ENCODE results near the gene IL1F10. TPM values are rescaled to one million over a fixed set of nuclear protein-coding genes. Genes with fewer than 3 reads are reported as not detected.
A peak's percentile ranks its signal among the peaks of the same experiment; 100 is the strongest.

The IL1F10 gene
- total RNA-seq, 2 donors from 2014 or later: not detected

DNA sequence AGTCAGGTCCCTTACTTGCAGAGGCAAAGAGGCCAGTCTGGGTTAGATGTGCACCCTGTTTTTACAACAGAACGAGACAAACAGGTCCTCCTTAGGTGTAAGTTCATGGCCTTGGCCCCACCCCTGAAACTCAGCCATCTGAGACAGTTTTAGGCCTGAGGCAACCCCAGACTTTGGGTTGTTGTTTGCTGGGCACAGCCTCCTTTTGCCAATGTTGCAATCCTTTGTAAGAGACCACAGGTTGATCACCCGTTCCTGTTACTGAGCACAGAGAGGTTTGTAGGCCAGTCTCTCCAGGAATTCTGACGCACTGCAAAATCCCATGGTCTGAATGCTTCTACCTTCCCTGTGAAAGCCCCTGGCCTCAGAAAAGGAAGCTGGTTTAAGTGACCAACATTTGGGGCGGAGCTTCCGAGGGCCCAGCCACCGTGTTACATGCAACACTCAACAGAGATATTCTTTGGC, 44.1 kb downstream of the IL1F10 start:
- H3K4me3 ChIP-seq: no peak overlapping the region
- H3K4me1 ChIP-seq (replicated peaks): no peaks in the 10 kb centered on the region
- 63% methylated on average over 6 of the region's 6 CpGs for WGBS
- intact Hi-C loops (cut with DNase I): no loop called here
- H3K27ac ChIP-seq: no peak overlapping the region
- TF ChIP-seq POLR2A (IDR thresholded peaks at IDR 0.05): no peak
- no peak for TF ChIP-seq POLR2AphosphoS5 (IDR thresholded peaks at IDR 0.05)
- no peak for TF ChIP-seq CTCF (IDR thresholded peaks at IDR 0.05)
- H3K27me3 ChIP-seq (replicated peaks; ENCODE audit: insufficient read depth): peaks cover 2% of the 10 kb centered on the region
- no peaks in the 10 kb centered on the region for H3K9me3 ChIP-seq
- no peak for DNase-seq (ENCODE audit: low spot score)
- no peaks in the 10 kb centered on the region for H3K36me3 ChIP-seq

DNA sequence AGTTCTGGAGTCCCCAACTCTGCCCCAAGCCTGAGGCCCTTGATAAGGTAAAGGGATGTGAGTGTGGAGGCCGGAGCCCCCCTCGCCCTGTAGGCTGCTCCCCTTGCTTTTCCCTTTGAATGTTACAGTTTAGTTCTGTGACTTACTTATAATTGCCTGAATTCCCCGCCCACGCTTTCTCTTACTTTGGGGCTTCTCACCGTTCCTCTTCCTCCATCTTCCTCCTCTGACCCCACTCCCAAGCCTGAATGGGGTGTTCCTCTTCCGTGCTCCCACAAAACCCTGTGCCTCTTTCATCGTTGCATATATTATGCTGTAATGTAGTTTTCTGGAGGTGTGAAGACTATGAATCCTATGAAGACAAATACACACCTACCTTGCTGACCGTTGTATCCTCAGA, 44.7 kb downstream of the IL1F10 start:
- H3K27ac ChIP-seq: no peak overlapping the region
- intact Hi-C loops (cut with DNase I): no loop called here

DNA sequence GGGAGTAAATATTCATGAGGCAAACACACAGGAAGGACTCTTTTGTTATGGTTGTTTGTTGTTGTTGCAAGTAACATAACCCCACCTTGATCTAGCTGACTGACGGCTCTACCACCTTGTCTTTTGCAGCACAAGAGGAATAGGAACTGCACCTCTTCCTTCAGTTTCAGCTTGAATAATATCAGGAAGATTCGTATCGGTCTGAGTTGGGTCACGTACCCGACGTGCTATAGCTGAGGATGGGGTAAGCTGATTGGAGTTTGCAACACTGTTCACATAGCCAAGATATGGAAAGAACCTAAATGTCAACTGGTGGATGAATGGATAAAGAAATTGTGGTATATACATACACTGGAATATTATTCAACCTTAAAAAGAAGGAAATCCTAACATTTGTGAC, 45.1 kb downstream of the IL1F10 start:
- no peak for TF ChIP-seq POLR2A (IDR thresholded peaks at IDR 0.05)
- no peak for TF ChIP-seq POLR2AphosphoS5 (IDR thresholded peaks at IDR 0.05)
- TF ChIP-seq CTCF (IDR thresholded peaks at IDR 0.05): no peak
- 79% methylated on average over 6 of the region's 6 CpGs for WGBS
- Histone ChIP-seq H3K4me1 (replicated peaks) (no peaks in the 10 kb centered on the region), H3K27ac (no peak overlapping the region), H3K4me3 (no peak overlapping the region), H3K27me3 (replicated peaks; ENCODE audit: insufficient read depth) (peaks cover 2% of the 10 kb centered on the region), H3K9me3 (no peaks in the 10 kb centered on the region), H3K36me3 (no peaks in the 10 kb centered on the region)
- no peak for DNase-seq (ENCODE audit: low spot score)
- intact Hi-C loops (cut with DNase I): no loop called here

More for the DNA sequence above, 44.7 kb downstream of the IL1F10 start:
- H3K4me3 ChIP-seq: no peak overlapping the region
- TF ChIP-seq CTCF (IDR thresholded peaks at IDR 0.05): no peak
- no peak for TF ChIP-seq POLR2AphosphoS5 (IDR thresholded peaks at IDR 0.05)
- TF ChIP-seq POLR2A (IDR thresholded peaks at IDR 0.05): no peak
- no peaks in the 10 kb centered on the region for H3K9me3 ChIP-seq
- WGBS: 85% methylated on average over 8 of the region's 8 CpGs
- no peak for DNase-seq (ENCODE audit: low spot score)
- H3K4me1 ChIP-seq (replicated peaks): no peaks in the 10 kb centered on the region
- H3K36me3 ChIP-seq: no peaks in the 10 kb centered on the region
- H3K27me3 ChIP-seq (replicated peaks; ENCODE audit: insufficient read depth): peaks cover 2% of the 10 kb centered on the region

GRCh38 chr2:113113807-113114206, 46.0 kb downstream of the IL1F10 start:
- no peaks in the 10 kb centered on the region for H3K27me3 ChIP-seq (replicated peaks; ENCODE audit: insufficient read depth)
- H3K36me3 ChIP-seq: no peaks in the 10 kb centered on the region
- DNase-seq (ENCODE audit: low spot score): peak; percentile 34
- peak; percentile 62 for TF ChIP-seq POLR2AphosphoS5 (IDR thresholded peaks at IDR 0.05)
- TF ChIP-seq POLR2A (IDR thresholded peaks at IDR 0.05): no peak
- TF ChIP-seq CTCF (IDR thresholded peaks at IDR 0.05): no peak
- peaks cover 2% of the 10 kb centered on the region for H3K4me1 ChIP-seq (replicated peaks)
- peak overlapping the region; percentile 14 to 28 for H3K27ac ChIP-seq
- 32% methylated on average over 3 of the region's 3 CpGs for WGBS
- H3K4me3 ChIP-seq: no peak overlapping the region
- intact Hi-C loops (cut with DNase I): no loop called here
- no peaks in the 10 kb centered on the region for H3K9me3 ChIP-seq

DNA sequence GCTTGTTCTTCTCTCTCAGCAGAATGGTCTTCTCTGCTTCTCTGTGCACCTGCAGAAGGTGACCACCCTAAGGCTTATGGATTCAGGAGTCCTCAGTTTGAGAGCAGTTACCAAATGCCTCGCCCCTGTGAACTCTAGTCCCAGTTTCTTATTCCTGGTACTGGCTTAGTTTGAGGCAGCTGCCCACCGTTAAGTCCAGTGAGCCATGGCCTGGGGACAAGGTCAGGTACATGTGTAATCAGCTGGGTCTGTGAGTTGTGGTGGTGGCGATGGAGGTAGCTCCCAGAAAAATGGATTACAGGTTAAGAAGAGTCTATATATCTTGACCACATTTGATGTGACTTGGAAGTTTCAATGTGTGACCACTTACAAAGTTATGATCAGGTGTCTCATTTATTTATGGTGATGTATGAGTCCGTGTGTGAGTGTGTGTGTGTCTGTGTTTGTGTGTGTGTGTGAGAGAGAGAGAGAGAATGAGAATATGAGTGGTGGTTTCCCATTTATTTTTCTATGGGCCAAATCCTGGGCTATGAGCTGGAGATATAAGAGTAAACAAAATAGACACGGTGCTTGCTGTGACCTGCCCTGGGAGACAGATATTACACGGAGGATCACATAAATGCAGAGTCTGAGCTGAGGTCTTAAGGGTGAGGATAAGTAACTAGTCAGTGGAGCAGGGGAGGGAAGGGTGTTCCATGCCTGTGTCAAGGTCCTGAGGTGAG, 46.6 kb downstream of the IL1F10 start:
- H3K4me1 ChIP-seq (replicated peaks): peaks cover 2% of the 10 kb centered on the region
- 63% methylated on average over 6 of the region's 6 CpGs for WGBS
- no peaks in the 10 kb centered on the region for H3K27me3 ChIP-seq (replicated peaks; ENCODE audit: insufficient read depth)
- no peaks in the 10 kb centered on the region for H3K36me3 ChIP-seq
- H3K9me3 ChIP-seq: no peaks in the 10 kb centered on the region
- H3K4me3 ChIP-seq: no peak overlapping the region
- H3K27ac ChIP-seq: peak overlapping the region; percentile 14 to 28
- no peak for TF ChIP-seq POLR2AphosphoS5 (IDR thresholded peaks at IDR 0.05)
- TF ChIP-seq POLR2A (IDR thresholded peaks at IDR 0.05): no peak
- intact Hi-C loops (cut with DNase I): no loop called here
- peak; percentile 31 for DNase-seq (ENCODE audit: low spot score)
